HG03097 (cell line): Measurements from ENCODE around the gene PRSS50.
"Not testable (repeated sequence)": the region's sequence is repeated elsewhere in the genome, so short reads cannot be mapped to it uniquely, and the experiment has no call there.

Source experiments
- ATAC-seq: cut with Tn5 transposase; IDR thresholded peaks from one replicate; pipeline ENCODE4 v1.9.1; 2021; ENCODE audit not compliant: unreplicated experiment, low FRiP score

Gene PRSS50

DNA sequence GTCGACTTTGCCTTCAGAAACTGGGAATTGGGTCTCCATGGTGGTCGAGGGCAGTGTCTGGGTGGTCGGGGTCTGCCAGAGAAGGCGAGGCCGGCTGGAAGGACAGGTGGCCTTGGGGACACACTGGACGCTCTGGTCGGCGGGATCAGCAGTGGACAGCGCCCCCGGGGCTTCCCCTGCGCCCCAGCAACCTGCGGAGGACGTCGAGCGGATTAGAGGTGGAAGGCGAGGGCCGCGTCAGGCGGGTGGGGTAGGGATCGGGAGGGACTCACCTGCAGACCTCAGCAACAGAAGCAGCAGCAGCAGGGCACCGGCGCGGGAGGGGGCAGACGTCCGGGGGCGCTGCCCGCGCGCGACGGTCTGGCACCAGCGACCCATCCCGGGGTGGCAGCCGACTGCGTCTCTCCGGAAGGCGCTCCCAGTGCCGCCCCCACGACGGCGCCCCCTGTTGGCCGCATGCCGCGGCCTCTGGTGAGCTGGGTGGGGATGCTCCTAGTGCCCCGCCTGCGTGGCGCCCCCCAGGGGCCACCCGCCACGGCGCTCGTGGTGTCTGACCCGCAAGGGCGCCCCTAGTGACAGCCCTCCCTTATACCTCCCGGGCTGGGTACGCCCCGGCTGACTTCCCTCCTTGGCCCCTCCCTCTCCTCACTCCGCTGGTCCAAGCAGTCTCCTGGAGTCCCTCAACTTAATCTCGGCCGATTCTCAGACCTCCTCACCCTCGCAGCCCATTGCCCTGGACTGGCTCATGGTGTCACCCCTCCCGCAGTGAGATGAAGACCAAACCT is at the start of gene PRSS50:
PRSS50 (minus strand) TSS at position 423 of the 785 bp plus-strand sequence; CDS start at position 378, 45 bp downstream.
- no peak for ATAC-seq

- no peak for ATAC-seq
These were observed 46.5 kb upstream of the PRSS50 start for GRCh38 chr3:46764206-46764605.

DNA sequence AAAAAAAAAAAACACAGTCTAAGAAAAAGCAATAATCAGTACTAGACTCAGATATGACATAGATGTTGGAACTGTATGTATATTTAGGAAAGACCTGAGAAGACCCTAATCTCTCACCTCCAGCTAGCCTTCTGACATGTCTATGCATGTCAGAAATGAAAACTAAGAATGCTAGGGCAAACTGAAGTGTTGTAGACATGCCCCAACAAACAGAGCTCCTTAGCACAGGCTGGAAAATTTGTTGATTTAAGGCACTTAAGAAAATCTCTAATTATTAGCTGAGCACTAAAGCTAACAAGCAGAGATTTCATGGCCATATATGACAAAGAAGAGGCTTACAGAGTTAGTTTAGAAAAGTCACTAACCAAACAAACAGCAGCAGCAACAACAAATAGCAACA is 45.5 kb upstream of the PRSS50 start:
- no peak for ATAC-seq

GRCh38 chr3:46759239-46760167 is 41.8 kb upstream of the PRSS50 start:
- ATAC-seq, result no peak

DNA sequence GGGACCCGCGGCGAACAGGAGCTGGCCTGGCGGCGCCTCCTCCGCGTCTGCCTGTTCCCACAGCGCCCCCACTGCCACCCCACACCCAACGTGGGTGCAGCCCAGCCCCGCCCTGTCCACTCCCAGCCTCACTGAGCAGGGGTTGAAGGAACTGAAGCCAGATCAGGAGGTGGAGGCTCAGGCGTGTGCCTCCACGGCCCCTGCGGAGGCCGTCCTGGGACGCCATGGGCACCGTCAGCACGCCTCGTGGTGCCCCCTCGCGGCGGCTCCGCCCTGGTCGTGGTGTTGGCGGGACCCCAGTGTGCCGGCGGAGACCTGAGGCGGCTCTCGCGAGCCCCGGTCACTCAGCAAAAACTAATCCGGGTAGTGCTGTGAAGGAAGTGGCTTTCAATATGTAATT is 39.0 kb upstream of the PRSS50 start:
- no peak for ATAC-seq

DNA sequence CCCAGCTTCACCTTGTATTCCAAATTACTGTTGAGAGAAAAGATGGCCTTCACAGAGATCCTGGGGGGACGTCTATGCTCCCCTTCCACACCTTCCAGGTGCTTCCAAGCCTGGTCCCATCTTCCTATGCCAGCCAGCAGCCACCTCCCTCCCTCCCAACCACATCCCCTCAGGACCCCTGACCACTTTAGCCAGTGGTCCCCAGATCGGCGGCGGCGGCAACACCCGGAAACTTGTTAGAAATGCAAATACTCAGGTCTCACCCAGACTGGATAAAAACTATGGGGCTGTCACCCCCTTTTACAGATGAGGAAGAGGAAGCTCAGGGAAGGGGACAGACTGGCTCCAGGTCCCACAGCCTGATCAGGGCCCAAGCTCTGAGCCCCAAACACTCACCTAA is 38.0 kb upstream of the PRSS50 start:
- no peak for ATAC-seq

GRCh38 chr3:46753127-46753526 is 35.5 kb upstream of the PRSS50 start:
- not testable (repeated sequence) for ATAC-seq

GRCh38 chr3:46750555-46751038 is 32.9 kb upstream of the PRSS50 start:
- ATAC-seq, result no peak

DNA sequence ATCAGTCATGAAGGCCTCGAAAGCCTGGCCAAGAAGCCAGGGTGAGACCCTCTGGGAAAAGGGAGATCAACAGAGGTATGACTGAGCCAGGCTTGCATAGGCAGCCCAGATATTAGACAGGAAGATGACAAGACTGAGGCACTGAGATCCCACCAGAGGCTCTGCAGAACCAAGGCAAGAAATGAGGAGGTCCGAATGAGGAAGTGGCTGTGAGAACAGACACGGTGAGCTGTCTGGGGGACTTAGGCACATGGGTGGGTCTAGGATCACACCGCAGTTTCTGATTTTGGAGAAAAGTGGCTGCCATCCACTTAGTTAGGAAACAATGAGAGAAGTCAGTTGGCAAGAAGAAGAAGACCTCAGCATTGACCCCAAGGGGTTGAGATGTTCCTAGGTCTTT is 31.5 kb upstream of the PRSS50 start:
- ATAC-seq, result no peak

- ATAC-seq, result no peak
These were observed 30.5 kb upstream of the PRSS50 start for GRCh38 chr3:46748170-46748569.

DNA sequence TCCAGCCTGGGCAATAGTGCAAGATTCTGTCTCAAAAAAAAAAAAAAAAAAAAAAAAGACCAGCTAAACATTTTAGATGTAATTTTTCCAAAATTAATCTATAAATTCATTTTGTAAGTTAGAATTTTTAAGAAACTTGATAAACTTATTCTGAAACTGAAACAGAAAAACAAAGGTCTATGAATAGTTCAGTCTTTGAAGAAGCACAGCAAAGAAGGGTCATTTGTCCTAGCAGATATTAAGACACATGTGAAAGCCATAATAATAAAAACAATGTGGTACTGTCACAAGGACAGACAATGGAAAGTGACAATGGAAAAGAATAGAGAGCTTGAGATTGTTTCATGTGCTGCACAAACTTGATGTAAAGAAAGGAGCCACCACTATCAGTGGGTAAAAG is 29.0 kb upstream of the PRSS50 start:
- ATAC-seq, result no peak

DNA sequence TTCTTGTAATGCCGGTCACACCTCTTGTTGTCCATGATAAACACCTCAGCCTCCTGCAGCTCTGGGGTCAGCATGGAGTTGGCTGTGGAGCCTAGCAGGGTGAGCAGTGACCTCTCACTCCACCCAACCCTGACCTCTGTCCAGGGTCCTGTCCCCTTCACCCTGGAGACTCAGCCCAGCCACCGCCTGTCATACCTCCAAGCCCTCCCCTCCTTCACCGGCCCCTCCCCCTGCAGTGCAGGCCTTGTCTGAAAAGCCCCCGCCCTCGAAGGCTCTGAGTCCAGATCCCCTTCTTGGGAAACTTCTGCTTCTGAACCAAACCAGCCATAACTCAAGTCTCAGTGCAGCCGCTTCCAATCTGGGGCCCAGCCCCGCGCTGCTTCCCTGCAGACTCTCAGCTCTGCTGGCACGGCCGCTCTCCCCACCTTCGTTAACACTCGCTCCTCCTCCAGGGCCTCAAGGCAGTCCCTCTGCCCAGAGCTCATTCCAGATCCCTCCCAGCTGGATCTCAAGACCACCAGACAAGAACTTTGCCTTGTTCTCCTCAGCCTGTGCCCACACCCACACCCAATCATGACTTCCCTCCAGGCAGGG is 25.4 kb upstream of the PRSS50 start:
- ATAC-seq, result no peak

DNA sequence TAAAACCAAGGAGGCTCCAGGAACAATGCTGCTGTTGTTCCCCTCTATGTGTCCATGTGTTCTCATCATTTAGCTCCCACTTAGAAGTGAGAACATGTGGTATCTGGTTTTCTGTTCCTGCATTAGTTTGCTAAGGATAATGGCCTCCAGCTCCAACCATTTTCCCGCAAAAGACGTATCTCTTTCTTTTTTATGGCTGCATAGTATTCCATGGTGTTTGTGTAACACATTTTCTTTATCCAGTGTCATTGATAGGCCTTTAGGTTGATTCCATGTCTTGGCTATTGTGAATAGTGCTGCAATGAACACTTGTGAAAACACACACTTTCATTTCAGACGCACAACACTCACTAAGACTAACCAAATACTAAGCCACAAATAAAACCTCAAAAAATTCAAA is 21.9 kb upstream of the PRSS50 start:
- not testable (repeated sequence) for ATAC-seq

DNA sequence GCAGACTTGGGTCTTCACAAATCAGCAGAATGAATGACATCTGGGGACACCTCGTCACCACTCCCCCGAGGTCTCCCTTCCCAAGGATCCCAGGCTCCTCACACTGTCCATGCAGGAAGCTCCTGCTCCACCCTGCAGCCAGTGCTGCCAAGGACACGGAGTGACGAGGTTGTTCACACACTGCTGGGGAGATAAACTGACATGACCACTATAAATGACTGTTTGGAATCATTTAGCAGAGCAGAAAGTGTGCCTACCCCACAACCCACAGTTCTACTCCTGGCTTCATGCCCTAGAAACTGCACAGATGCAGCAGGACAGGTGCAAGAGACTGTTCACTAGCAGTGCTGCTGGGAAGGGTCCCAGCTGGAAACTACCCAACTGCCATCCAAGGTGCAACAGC is 19.7 kb upstream of the PRSS50 start:
- ATAC-seq, result no peak

DNA sequence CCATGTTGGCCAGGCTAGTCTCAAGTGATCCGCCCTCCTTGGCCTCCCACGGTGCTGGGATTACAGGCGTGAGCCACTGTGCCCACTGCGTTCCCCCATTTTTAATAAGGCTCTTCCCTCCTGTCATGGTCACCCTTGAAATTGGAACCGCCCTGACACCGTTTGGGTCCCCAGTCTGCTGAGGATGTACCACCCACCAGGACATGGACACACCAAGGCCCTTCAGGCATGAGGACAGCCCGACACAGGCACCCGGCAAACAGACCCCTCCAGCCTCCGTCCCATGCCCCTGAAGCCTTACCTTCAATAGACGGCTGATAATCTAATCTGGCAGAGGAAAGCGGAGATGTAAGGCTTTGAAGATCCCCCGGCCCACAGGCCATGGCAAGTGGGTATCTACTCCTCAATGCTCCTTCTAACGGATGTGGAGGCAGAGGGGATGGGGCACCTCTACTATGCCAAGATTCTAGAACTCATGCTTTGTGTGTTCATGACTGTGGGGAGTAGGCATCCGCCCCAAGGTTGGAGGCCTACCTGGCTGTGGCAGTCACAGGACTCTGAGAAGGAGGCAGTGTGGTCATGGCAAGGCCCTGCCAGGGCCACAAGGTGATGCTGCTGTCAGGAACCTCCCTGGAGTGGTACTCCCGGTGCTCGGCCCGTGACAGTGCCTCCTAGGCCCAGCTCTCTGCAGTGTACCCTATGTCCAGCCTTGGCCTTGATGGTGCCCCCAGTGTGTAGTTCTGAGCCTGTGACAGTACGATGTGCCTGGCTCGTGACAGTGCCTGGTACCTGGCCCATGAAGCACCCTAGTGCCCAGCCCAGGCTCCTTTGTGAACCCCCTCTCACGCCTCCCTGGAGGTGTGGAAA is 18.6 kb upstream of the PRSS50 start:
- ATAC-seq, result no peak

DNA sequence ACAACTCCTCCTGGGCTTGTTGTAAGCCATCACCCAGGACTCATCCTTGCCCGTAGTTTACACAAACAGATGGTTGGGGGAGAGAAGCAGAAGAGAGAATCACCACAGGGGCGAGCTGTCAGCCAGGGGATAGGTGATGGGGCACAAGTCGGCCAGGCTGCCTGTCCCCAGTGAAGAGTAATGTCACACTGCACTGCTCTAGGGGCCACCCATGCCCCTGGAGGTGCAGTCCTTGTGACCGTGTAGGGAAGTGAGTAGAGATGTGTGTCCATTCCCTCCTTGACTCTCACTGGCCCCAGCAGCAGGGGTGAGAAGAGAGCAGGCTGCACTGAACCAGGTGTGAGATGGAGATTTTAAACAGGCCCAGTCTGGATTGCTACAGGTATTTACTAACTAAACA is 17.1 kb upstream of the PRSS50 start:
- ATAC-seq, result no peak

GRCh38 chr3:46733026-46733800 is 15.5 kb upstream of the PRSS50 start:
- no peak for ATAC-seq

GRCh38 chr3:46731795-46732194 is 14.1 kb upstream of the PRSS50 start:
- ATAC-seq, result no peak

DNA sequence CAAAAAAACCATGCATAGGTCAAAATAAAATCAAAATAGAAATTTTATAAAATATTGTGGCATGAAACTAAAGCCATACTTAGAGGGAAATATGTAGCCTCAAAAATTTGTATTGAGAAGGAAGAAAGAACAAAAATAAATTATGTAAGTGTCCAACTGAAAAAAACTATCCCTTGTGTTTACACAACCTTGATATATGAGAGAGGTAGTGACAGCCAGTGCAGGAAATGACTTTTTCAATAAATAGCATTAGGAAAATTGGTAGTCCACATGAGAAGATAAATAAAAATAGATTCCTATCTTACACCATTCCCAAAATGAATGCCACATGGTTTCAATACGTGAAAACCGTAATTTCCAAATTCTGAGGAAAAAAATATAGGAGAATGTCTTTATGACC is 13.2 kb upstream of the PRSS50 start:
- ATAC-seq, result no peak
